Esophagus squamous epithelium (tissue), 4 donors: ENCODE measurements around the gene ALDH5A1.

Experiments used
- CTCF ChIP-seq, 6 experiments: fragments of 450-650 bp in 4 of 6; fragments of 200-600 bp in 2 of 6; sonication (generic) in 2 of 6; IDR thresholded peaks; one replicate each; pipeline ENCODE4 v1.5.1; 2016 to 2019; ENCODE audit warnings: antibody characterized with exemption in 6 of 6, mild to moderate bottlenecking in 4 of 6, moderate library complexity in 4 of 6
- POLR2A ChIP-seq, 4 donors: fragments of 450-650 bp; IDR thresholded peaks; one replicate each; pipeline ENCODE4 v1.6.1; 2017; ENCODE audit warnings: antibody characterized with exemption in 4 of 4, mild to moderate bottlenecking in 4 of 4, moderate library complexity in 3 of 4

DNA sequence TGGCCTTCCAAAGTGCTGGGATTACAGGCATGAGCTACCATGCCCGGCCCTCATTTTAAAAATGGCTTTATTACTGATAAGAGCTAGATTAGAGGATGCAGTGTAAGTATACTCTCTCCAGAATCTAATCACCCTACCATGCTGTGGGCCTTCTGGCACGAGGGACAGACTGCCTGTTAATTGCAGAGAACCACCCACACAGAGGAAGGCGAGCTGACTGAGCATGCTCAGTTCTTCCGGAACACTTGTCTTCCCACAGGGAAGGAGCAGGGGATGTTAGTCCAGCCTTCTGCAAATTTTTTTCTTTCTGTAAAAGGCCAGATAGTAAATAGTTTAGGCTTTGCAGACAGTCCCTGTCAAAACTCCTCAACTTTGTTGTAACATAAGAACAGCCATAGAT is 48.9 kb downstream of the ALDH5A1 start:
- no peak for TF ChIP-seq CTCF (IDR thresholded peaks at IDR 0.05)
- no peak for TF ChIP-seq POLR2A (IDR thresholded peaks at IDR 0.05)
